NCI-H748 (cell line): ENCODE measurements around the gene NDUFS7.

Experiments
- DNase-seq: peaks from one replicate; lab custom pipeline; 2025; ENCODE audit not compliant: unreplicated experiment; lab: John Stamatoyannopoulos, UW

The NDUFS7 gene

DNA sequence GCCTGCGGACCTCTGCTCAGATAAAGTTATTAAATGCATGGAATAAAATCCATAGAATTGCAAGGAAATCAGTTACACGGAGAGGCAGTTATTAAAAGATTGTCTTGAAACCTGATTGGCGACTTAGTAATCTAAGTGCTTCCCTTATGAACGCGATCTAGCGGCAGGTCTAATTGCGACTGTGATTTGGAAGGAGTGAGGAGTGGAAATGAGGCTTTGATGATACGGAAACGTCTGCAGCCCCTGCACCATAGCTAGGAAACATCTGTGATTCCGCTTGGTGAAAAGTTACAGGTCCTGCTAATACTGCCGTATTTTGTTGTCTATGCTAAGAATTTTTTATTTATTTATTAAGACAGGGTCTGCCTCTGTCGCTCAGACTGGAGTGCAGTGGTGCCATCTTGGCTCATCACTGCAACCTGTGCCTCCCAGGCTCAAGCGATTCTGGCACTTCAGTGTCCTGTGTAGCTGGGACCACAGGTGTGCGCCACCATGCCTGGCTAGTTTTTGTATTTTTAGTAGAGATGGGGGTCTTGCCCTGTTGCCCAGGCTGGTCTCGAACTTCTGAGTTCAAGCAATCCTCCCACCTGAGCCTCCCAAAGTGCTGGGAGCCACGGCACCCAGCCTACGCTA lies 887 bp downstream of the NDUFS7 start:
- peak; percentile 5 for DNase-seq

DNA sequence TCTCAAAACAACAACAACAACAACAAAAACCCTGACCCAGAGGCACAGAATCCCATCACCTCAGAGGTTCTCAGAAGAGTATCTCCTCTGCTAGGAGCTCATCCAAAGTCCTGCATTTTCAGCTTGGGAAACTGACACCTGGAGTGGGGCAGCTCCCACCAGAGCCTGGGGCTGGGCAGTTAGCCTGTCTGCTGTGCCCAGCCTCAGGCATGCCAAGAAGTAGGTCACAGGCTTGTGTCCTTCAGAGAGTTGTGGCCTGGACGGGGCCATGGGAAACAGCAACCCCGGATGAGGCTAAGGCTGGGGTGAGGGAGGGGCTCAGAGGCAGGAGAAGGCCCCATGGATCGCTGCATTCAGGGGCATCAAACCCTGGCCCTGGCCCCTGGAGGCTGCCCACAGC lies 2.1 kb downstream of the NDUFS7 start:
- no peak for DNase-seq

DNA sequence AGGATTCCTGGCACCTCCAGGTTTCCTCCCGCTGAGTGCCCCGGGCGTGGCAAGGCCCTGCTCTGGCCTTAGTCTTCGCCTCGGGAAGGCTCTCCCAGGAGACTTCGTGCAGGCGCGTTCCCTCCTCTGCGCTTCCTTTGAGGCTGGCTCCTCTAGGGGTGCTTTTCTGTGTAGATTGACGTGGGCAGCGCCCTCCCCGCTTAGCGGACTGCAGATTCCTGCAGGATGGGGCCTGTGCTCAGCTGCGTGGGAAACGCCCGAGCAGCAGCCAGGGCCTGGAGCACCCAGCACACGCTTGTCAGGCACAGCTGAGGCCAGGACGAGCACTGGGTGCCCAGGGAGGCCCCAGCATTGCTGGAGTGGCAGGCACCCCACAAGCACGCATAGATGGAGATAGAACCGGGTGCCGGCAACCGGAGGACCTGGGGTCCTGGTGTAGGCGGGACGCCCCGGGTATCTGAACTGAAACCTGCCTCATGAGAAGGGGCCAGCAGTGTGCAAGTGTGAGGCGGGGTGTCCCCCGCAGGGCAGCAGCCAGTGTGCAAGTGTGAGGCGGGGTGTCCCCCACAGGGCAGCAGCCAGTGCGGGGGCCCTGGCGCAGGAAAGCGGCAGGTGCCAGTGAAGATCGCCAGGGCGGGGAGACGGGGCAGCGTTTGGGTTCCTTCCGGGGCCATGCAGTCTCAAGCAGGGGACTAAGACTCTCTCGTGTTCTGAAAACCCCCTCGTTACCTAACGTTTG lies 3.4 kb downstream of the NDUFS7 start:
- no peak for DNase-seq

DNA sequence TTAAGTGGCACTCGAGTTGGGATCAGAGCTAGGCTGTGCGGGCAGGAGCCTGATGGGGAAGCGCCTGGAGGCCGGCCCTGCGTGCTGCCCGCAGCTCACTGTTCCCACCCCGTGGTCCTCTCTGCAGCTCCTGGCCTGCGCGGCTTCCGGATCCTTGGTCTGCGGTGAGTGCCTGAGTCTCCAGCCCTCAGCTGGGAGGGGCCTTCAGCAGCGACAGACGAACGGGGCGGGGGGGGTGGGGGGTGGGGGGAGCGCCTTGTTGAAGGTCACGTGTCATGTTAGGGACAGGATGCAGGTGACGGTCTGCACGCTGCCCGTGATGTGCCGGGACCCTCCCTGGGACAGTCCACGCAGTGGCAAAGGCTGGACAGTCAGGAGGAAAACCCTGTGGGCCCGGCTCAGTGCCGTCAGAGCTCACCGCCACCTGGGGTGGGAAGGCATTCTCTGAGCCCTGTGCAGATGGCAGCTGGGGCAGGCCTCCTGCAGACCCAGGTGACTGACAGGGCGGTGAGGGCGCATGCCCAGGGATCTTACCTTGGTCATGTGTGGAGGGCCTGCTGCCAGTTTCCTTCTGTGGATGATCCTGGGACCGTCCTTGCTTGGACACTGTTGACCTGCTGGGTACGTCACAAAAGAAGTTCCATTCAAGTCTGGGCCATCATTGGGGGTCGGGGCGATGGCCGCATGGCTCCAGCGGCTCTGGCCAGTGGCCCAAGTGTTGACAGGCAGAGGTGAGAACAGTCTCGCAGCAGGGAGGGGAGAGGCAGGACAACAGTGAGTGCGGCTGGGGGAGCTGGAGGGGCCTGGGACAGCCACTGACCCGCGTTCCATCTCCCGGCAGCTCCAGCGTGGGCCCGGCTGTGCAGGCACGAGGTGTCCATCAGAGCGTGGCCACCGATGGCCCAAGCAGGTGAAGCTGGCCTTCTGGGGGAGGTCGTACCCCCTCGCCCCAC lies 4.3 kb downstream of the NDUFS7 start:
- no peak for DNase-seq

DNA sequence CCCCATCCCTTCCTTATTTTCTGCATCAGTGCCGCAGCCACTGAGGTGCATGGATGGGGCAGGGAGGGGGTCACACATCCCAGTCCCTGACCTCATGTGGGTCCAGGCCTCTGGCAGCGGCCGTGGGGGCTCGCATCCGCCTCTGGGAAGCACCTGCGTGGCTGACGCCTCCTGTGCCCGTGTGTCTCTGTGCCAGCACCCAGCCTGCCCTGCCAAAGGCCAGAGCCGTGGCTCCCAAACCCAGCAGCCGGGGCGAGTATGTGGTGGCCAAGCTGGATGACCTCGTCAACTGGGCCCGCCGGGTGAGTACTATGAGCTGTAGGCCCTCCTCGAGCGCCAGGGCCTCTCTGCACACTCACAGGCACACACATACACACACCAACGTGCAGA lies 4.9 kb downstream of the NDUFS7 start:
- DNase-seq: no peak

DNA sequence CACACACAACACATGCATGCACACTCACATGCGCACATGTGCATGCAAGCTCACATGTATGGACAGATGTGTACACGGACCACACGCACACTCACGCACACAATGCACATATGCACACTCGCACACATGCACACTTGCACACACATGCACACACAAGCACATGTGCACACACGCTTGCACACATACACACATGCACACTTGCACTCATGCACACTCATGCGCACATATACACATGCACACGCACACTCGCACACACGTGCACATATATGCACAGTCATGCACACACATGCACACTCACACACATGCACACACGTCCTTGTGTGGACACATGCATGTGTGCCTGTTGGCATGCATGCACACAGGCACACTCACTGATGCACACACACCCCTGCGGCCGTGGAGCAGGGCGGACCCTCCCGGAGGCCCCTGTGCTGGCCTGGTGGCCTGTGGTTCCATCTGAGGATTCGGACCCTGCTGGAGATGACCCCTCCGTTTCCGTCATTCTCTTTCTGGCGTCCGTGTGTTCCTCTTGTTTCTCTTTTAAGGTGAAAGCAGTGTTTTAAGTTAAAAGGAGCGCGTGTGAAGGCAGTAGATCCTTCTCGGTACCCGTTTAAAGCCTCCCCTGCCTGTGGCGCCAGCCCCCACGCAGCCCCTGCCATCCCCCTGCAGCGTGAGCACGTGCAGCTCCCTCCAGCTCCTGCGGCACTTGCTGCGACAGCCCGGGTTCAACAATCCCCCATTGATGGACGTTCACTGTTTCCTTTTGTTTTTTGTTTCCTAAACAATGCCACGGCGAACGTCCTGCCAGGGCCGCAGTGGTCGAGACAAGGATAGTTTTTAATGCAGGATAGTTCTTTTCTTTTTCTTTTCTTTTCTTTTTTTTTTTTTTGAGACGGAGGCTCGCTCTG lies 5.6 kb downstream of the NDUFS7 start:
- DNase-seq: no peak

DNA sequence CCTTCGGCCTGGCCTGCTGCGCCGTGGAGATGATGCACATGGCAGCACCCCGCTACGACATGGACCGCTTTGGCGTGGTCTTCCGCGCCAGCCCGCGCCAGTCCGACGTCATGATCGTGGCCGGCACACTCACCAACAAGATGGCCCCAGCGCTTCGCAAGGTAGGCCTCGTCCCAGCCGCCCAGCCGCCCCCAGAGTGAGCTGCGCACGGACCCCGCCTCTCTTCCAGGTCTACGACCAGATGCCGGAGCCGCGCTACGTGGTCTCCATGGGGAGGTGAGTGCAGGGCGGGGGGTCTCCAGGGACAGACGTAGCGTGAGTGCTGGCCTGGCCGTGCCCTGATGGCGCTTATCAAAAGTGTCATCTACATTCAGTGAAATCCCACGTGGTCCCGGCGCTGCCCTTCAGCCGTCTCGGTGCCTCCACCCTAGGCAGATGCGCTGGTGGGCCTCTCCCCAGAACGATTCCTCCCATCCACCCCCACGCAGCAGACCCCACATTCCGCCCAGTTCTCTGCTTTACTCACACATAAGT lies 7.2 kb downstream of the NDUFS7 start:
- DNase-seq: no peak

DNA sequence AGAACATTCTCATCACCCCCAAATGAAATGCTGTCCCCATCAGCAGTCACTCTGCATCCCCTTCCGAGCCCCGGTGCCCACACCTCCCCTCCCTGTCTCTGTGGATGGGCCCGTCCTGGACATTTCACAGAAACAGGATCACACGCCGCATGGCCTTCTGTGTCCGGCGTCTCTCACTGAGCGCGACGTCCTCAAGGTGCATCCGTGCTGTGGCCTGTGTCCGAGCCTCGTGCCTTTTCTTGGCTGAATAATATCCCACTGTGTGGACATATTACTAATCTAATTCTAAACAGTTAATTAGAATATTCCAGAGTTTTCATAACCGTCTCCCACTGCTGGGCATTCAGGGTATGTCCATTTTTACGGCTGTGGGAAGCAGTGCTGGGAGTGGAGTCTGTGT lies 8.7 kb downstream of the NDUFS7 start:
- no peak for DNase-seq

DNA sequence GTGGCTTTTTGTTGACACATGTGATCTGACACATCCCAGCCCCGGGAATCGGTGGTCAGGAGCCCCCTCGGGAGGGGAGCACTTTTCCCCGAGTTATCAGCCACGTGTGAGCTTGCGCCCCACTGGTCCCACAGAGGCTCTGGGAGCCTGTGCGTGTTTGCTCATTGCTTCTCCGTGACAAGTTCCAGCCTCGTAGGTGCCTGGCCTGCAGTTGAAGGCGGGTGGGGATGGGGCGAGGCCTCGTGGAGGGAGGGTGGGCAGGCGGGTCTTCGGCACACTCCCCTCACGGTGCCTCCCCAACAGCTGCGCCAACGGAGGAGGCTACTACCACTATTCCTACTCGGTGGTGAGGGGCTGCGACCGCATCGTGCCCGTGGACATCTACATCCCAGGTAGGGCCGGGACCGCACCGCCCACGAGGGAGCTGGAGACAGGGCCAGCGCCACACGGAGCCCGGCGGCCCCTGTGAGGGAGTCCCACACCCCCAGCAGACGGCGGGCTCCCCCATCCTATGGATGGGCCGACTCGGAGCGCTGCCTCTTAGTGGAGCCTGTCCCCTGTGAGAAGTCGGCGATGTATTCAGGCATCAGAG lies 9.3 kb downstream of the NDUFS7 start:
- no peak for DNase-seq

DNA sequence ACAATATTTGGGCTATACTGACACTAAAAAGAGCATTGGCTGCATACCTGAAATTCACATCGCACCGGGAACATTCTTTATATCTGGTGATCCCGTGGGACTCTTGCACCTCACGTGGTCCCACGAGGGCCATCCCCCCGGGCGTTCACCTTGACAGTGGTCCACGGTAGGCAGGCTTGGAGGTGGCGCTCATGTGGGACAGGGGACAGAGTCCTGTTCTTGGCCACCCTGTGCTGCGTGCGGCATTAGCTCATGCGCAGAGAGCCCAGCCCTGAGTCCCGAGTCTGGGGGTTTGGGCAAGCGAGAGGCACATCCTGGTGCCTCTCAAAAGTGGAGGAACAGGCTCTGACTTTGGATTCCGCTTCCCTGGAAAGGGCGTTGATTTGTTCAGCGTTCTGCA lies 10.1 kb downstream of the NDUFS7 start:
- DNase-seq: no peak

DNA sequence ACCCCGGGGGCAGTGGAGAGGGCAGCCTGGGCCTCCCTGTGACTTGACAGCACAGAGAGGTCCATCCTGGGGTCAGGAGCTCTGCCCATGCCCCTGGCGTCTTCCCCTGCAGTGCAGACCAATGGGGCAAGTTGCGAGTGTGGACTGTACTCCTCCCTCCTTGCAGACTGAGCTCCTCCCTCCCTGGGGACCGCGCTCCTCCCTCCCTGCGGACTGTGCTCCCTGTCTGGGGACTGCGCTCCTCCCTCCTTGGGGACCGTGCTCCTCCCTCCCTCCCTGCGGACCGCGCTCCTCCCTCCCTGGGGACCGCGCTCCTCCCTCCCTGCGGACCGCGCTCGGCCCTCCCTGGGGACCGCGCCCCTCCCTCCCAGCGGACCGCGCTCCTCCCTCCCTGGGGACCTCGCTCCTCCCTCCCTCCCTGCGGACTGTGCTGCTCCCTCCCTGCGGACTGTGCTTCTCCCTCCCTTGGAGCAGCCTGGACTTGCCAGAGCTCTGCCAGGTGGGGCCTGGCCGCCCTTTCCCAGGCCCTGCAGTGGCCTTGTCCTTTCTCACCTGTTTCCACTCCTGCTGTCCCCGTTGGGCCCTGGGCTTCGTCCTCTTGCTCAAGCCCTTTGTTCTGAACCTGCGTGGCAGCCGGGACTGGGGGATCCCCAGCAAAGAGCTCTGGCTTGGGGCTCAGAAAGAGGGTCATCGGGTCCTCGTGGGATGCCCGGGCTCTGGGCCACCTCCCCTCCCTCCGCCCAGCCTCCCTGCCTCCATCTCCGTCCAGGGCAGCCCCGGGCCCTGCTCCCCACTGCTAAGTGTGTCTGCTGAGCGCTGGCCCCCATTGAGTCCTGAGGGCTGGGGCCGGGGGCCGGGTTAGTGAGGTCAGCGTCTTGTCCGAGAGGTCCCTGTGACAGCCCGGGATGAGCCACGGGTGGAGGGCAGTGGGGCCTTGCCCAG lies 10.8 kb downstream of the NDUFS7 start:
- DNase-seq: peak; percentile 43

DNA sequence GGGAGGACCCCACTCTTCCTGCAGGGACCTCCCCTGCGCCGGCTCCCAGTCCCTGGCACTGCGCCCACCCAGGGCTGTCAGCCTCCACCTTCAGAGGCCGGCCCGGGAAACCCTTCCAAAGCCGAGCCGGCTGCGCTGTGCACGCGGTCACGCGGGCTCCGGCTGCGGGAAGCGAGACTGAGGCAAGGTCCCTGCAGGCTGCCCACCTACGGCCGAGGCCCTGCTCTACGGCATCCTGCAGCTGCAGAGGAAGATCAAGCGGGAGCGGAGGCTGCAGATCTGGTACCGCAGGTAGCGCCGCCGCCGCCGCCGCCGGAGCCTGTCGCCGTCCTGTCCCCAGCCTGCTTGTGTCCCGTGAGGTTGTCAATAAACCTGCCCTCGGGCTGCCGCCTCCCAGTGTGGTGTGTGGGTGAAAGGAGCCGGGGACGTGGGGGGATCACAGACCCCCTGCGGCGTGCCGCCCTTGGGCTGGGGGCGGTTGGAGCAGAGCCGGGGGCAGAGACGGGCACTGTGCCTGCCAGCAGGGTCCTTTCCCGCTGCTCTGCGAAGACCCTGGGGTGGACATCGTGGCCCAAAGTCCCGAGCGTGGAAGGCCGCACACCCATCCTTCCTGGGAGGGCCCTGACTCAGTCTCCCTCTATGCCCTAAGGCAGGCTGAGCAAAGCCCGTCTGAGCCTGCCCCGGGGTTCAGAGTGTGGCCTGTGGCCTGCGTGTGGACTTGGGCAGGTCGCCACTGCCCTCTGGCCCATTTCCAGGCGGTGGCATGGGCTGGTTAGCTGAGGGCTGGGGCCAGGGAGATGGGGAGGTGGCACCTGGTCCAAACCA lies 11.7 kb downstream of the NDUFS7 start:
- DNase-seq: no peak

DNA sequence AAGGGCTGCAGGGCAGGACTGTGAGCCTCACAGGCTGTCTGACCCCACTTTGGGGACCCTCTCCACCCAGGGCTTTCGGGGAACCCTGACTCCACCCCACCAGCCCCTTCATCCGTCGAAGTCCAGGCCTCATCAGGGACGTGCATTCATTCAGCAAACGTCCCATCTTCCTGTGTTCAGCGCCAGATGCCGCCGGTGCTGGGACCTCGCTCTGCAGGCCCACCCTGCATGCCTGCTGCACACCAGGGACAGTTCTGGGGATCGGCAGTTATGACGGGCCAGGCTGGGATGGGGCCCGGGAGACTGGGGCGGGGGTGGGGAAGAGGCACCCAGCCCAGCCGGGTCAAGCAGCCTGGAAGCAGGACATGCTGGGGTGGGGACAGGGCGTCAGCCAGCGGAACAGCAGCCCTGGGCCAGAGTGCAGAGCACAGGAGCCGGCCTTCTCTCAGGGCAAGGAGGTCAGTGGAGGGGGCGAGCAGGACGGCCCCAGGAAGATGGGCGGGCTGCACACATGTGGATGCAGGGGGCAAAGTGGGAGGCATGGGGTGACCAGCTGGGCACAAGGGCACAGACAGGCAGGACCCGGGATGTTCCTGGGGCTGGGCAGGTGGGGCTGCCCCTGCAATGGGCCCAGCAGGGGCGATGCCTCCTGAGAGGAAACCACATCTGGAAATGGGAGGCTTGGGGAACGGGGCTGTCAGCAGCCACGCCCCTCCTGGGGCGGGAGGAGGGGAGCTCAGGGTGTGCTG lies 12.5 kb downstream of the NDUFS7 start:
- DNase-seq: no peak

DNA sequence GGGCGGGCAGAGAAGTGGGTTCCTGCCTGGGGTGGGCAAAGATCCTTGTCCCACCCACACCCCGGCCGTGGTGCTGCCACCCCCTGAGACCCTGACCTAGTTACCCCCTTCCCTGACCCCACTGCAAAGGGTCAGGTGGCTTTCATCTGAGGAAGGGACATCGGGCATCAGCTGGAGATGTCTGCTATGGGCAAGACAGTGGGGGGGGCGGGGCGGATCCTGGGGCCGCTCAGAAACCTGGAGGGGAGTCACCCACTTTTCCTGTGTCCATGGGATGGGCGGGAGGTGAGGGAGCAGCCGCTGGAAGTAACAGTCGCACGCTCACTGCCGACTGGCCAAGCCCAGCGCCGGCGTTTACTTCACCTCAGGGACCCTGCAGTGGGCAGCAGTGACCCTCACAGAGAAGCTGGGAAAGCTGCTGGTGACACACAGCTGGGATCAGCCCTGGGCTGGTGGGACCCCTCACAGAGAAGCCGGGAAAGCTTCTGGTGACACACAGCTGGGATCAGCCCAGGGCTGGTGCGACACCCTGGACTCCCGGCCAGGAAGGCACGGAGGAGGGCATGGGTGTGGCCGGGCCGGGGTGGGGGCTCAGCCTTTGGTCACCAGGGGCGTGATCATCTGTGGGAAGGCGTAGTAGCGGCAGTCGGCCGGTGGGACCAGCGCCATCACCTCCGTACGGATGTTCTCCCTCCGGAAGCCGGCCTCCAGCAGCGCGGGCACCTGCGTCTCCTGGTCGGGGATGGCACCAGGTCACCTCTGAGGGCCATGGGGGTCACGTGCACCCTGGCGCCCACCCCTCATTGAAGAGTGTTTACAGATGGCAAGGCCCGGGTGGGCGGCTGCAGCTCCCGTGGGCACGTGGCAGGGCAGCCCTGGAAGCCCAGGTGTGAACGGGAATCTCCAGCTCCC lies 13.3 kb downstream of the NDUFS7 start:
- peak; percentile 19 for DNase-seq

DNA sequence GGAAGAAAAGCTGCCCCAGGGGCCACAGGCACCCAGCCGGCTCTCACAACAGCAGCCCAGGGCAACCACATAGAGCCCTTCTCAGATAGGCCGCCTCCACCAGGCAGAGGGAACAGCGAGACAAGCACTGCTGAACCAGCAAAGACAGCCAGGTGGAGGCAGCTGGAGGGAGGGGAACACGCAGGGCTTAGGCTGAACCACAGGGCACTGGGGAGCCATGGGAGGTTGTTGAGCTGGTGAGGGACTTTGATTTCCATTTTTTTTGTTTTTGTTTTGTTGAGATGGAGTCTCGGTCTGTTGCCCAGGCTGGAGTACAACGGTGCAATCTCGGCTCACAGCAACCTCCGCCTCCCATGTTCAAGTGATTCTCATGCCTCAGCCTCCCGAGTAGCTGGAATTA lies 14.1 kb downstream of the NDUFS7 start:
- DNase-seq: no peak

DNA sequence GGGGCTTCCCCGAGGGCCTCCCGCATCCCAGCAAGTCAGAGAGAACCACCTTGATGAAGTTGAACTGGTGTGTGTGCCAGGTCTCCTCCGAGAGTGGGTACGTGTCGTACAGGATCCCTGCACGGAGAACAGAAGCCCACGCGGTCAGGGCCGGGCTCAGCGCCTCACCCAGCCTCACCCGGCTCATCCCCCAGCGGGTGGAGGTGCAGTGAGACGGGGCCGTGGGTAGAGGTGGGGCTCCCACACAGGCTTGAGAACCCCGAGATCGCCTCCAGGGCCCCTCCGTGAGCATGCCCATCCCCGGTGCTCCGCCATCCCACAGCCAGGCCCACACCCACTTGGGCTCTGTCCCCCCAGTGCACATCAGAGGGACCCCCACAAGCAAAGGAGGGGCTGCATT lies 15.4 kb downstream of the NDUFS7 start:
- DNase-seq: no peak
